DMS53 treated with DMSO at 0.1 percent for 48 hours (cell line): ENCODE results near the gene EYA2.

ENCODE experiments used
- DNase-seq: peaks from one replicate; lab custom pipeline; 2025; ENCODE audit not compliant: unreplicated experiment; lab: John Stamatoyannopoulos, UW

Gene EYA2

DNA sequence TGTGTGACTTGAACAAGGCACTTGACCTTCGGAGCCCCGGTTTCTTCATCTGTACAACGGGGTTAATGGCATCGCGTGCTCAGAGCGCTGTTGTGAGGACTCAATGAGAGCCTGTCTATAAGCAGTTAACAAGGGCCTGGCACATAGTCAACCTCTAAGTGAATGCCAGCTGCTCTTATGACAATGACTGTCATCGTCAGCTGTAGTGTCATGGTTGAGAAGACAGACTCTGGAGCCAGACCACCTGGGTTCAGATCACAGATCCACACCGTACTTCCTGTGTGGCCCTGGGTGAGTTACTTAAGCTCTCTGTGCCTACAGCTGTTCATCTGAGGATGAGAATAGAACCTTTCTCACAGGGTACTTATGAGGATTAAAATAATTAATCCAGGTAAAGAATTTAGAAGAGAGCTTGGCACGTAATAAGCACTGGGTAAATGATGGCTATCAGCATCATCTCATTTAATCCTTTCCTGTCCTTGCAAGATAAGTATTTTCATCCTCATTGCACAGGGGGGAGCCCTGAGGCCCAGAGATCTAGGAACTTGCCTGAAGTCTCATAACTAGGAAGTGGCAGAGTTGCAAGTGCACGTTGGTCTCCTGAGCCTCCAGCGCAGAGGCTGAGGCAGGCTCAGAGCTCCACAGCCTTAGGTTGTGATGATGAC lies 105.3 kb downstream of the EYA2 start:
- peak; percentile 19 for DNase-seq

DNA sequence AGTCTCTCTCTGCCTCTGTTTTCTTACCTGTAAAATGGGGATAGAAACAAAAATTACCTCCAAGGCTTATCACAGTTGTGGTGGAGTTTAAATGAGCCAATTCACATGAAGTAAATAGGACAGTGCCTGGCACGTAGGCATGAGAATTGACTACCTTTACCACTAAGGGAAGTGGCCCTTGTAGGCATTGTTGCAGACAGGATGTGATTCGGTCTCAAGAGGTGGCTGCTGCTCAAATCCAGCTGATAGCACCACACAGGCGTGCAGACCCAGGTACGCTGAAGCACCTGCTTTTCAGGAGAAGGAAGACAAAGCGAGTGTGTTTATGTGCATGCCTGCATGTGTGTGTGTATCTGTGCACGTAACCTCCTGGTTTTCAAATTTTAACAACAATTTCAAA lies 108.6 kb downstream of the EYA2 start:
- peak; percentile 89 for DNase-seq

DNA sequence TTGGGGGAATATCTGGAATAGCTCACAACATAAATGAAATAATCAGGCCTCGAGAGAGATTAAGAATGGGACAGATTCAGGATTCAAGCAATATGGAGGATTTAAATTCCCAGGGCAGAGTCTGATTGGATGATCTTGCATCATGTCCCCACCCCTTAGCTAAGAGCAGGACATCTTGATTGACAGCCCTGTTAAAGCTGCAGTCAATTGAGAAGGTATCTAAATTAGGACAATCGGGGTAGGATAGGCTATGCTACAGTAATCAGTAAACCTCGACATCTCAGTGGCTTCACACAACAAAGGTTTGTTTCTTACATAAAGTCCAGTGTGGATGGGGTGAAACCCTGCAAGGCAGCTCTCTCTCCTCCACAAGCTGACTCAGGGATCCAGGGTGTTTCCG lies 109.5 kb downstream of the EYA2 start:
- no peak for DNase-seq

DNA sequence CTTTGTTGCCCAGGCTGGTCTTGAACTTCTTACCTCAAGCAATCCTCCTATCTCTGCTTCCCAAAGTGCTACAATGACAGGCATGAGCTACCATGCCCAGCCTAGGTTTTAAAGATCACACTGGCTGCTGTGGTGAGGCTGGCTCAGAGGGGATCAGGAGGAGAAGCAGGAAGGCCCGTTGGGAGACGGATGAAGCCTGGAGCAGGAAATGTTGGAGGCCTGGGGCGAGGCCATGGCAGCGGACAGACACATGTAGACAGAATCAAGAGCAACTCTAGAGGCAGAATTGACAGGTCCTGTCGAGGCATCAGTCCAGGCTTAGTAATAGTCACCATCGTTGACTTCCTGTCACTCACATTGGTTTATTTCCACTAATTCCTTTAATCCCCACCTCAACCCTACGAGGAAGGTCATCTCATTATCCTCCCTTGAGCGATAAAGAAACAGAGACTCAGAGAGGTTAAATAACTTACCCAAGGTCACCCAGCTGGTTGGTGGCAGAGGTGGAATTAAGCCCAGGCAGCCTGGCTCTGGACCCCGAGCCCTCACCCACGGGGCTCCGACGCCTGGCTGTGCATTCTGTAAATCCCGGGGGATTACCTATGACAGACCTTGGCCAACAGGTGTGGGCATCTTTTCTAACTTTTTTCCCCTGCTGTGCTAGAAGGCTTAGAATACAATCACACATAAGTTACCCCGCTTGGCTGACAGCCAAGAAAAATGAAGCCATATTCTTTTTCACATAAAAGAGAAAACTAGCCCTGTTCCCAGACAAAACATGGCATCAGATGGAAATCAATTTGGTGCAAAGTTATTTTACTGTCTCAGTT lies 113.4 kb downstream of the EYA2 start:
- DNase-seq, result peak; percentile 41

DNA sequence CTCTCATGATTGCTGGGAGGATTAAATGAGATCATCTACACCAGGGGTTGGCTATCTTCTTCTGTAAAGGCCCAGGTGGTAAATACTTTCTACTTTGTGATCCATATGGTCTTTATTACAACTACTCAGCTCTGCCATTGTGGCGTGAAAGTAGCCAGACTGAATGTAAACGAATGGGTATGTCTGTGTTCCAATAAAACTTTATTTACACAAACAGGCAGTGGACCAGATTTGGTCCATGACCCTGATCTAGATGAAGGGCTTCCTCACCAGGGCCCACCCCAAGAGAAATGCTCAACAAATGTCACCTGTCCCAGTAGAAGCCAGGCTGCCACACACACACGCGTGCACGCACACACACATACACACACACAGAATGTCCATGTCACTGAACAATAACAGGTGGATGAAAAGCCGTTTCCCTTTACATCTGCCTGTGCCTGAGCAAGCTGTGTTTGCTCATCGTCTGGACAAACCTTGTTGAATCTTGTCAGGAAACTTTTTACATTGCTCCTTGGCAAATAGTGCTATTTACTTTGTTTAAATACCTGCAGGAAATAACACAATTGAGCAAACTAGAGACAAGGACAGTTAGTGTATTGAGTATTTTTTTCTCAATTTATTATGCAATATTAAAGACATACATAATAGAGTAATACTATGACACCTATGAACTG lies 114.3 kb downstream of the EYA2 start:
- peak; percentile 93 for DNase-seq

DNA sequence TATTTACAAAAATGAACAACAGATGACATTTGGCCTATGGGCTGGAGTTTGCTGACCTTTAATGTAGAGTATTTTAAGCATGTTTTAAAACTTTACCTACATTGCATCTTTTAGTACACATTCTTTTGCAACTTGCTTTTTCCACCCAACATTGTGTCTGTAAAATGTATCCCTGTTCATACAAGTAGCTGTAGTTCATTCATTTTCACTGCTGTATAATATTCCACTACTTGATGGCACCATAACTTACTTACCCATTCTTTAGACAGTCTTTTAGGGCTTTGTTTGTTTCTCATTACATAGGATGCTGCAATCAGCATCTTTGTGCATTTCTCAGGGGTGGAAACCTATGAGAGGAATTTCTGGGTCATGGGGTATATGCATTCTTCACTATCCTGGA lies 115.1 kb downstream of the EYA2 start:
- DNase-seq, result no peak

DNA sequence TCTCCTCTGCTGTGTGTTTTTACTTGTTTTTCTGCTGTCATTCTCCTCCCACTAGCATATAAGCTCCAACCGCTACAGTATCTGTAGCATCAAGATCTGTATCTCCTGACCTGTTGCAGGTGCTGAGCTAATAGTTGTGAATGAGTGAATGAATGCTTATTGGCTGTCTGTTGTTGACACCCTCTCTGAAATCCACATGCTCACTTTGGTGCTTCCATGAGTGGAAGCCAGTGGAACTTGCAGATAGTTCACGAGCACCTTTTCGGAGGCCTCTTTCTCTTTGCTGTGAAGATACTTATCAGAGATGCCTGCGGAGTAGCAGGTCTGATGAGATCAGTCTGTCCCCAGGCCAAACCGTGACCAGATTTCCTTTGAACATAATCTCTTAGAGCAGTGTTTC lies 117.3 kb downstream of the EYA2 start:
- DNase-seq, result no peak

DNA sequence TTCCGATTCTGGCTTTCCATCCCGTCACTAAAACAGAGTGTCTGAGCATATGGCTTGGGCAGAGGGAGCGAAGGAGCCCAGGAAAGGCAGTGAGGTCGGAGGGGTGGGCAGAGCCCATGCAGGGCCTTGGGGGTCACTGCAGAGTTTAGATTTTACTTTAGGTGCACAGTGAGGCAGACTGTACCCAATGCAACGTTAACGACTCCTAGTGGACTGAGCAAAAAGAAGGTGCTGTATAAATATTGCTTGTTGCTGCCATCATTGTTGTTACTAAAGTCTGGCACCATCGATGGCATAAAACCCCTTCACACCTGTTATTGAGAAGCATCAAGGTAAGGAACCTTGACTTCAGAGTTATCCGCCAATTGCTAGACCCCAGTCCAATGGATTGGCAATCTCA lies 119.0 kb downstream of the EYA2 start:
- no peak for DNase-seq

DNA sequence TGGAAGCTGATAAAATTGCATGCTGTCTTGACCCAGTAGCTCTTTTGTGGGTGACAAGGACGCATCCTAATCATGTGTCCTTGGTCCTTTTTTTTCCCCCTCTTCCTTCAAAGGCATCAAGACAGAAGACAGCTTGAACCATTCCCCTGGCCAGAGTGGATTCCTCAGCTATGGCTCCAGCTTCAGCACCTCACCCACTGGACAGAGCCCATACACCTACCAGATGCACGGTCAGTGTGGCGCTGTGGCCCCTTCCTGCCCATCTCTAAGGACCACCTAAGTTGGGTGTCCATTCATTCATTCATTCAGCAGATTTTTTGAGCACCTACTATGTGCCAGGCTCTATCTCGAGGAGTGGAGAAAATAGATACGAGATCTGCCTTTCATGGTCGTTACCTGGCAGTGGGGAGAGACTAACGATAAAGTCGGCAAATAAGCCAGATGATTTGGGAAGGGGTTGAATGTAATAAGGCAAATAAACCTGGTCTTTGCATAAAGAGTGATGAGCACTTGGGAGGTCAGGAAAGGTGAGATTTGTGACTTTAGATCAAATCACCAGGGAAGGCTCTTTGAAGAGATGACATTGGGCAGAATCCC lies 121.5 kb downstream of the EYA2 start:
- no peak for DNase-seq

DNA sequence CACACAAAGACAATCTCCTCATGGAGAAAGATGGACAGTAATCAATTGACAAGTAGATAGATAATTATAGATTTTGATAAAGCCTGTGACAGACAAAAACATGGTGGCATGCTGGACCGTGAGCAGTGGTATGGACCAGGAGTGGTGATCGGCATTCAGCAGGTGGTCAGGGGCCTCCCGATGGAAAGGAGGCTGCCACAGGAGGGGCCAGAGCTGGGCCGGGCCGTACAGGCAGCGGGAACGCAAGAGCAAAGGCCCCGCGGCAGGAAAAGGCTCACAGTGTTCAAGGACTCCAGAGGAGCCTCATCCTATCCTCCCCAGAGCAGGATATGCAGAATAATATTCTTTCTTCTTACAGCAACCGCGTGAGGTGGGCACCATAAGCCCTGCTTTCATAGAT lies 123.7 kb downstream of the EYA2 start:
- DNase-seq, result no peak

DNA sequence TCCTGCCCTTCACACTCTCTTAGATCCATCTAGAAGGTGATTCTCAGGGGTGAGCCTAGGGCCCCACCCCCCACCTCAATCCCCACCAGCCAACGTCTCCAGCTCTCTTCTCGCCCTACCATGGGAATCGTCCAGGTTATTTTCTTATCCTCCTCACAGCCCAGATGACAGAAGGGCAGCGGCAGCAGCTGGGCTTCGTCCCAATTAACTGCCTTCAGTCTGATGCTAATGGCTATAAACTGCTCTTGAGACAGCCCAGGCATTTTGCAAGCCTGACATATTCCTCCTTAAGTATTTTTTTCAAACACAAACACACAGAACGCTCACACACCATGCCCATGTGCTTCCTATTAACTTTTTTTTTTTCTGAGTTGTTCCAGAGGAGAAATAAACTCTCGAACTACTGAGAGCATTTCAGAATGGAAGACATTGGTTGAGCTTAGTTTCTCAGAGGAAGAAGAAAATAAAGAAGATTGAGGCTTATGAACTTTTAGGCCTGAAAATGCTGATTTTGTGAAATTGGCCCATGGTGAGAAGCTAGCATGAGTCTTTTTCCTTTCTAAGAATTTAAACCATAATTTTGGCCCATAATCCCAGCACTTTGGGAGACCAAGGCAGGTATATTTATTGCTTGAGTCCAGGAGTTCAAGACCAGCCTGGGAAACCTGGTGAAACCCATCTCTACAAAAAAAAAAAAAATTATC lies 124.6 kb downstream of the EYA2 start:
- no peak for DNase-seq

DNA sequence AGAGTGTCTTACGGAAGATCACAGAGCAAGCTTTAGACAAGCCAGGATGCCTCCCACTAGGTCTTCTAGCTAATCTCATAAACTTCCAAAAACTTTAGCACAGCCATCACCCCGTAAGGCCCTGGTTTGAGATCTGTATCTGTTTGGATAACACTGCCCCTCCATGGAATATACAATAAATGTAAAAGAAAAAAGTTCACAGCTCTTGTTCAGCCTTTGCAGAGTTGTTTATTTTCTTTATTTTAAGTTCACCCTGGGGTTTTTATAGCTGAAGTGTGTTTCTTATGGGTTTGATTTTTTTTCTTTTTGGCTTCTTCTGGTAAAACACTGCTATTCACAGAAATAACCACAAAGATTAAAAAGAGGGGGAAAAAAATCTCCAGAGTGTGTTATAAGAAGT lies 125.6 kb downstream of the EYA2 start:
- no peak for DNase-seq

DNA sequence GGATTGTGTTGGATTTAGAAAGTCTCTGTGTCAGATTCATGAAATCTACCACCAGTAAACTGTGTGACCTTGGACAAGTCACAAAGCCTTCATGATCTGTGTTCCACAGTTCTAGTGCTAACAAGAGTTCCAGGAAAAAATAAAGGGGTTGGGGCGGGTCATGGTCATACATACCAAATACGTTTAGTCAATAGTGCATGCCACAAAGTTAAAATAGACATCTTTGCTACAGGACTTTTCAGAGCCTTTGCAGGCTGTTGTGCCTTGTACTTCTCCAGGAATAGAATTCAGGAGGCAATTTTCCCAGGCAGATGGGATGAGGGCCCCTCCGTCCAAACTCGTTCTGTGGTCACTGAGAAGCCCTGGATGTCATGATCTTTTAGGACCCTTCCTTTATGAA lies 127.2 kb downstream of the EYA2 start:
- DNase-seq, result no peak

DNA sequence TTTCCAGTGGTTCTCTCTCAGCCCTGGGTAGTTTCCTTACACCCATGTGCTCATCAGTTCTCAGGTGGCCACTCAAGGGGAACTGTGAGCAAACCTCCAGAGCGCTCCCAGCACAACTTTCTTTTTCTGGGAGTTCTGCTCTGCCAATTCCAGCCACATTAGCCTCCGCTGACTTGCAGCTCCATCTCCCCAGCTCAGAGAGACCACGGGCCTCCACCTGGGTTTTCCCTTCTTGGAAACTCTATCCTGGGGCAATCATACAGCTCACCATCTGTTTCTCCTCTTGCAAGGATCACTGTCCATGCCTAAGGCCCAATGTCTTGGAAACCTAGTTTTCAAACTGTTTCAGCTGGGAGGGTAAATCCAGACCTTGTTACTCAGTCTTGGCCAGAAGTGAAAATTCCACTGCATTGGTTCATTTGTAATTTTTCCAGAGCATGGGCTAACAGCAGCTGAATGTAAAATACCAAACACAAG lies 129.9 kb downstream of the EYA2 start:
- no peak for DNase-seq

DNA sequence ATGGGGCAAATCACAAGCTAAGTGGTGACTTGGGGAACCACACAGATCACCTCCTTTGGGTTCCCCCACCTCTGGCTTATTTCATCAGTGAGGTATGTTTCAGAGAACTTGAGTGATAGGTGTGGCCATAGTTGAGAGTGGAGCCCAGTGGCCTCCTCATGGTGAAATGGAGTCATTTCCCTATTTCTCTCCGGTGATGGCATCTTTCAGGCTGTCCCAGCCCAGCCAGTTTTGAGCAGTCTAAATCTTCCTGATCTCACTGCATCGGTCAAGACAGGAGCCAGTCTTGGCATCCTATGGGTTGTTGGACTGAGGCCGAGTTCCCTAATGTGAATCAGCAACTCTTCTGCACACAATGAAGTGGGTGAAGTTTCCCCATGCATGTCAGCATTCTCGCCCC lies 132.4 kb downstream of the EYA2 start:
- no peak for DNase-seq

DNA sequence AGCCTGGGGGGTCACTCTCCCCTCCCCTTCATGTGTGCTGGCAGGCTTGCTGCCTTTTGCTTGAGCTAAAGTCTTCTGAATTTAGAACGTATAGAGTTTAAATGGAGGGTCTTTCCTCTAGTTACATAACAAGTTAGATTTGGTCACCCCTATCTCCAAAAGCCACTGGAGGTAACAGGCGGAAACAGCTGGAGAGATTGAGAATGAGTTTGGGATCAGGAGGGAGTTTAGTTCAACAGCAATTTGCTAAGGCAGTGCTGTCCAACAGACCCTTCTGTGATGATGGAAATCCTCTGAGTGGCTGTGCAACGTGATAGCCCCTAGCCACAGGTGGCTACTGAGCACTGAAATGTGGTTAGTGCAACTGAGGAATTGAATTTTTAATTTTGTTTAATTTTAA lies 132.8 kb downstream of the EYA2 start:
- DNase-seq, result no peak

DNA sequence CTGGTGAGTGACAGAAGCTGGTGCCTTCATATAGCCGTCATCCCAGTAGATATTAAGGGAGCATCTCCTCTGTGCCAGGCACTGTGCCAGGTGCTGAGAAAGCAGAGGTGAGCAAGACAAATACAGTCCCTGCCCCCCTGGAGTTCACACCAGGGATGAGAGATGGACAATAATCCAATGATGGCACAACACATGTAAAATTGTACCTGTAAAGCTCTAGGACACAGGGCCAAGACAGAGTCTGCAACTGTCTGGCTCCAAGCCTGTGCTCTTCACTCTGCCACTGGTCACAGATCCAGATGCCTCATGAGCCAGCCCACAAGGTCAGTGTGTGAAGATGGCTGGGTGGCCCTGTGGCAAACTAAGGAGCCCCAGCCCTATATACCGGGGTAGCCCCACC lies 133.8 kb downstream of the EYA2 start:
- DNase-seq, result no peak

DNA sequence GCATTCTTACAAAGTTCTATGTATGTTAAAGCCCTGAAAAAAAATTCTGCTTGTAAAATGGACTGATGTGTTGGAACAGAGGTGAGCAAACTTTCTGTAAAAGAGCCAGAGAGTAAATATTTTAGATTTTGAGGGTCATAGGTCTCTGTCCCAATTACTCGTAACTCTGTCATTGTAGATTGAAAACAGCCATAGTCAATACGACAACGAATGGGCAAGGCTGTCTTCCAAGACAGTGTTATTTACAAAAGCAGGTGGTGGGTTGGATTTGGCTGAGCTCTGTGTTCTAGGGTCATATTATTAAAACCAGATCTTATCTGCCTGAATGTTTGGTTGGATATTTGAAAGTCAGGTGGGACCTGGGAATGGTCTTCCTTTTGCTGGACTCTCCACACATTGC lies 135.2 kb downstream of the EYA2 start:
- no peak for DNase-seq

DNA sequence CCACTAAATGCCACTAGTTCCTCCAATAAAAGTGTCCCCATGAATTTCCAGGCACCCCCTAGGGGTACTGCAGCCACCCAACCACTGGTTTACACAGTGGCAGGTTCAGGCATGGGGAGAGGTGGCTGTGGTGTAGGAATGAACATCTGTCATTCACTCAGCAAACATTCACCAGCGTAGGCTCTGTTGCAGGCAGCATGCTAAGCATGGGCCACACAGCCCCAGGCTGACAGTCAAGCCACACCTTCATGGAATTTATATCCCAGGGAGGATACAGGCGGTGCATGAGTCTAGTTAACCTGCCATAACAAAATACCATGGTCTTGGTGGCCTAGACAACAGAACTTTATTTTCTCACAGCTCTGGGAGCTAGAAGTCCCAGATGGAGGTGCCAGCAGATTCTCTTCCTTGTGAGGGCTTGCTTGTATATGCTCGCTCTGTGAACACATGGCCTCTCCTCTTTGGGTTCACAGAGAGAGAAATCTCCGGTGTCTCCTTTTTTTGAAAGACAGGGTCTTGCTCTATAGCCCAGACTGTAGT lies 135.7 kb downstream of the EYA2 start:
- DNase-seq, result no peak

DNA sequence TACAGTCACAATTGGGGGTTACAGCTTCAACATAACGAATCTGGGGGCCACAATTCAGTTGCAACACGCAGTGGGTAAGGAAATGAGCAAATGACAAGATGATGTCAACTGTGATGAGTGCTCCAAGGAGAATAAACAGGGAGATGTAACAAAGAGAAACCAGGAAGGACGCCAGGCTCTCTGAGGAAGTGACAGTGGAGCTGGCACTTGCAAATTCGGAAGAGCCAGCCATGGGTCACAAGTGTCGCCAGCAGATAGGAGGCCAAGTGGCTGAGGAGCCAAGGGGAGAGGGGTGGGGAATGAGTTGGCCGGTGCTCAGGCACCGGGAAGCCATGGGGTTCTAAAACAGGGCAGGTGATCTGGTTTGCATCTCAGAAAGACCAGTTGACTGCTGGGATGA lies 136.4 kb downstream of the EYA2 start:
- no peak for DNase-seq

DNA sequence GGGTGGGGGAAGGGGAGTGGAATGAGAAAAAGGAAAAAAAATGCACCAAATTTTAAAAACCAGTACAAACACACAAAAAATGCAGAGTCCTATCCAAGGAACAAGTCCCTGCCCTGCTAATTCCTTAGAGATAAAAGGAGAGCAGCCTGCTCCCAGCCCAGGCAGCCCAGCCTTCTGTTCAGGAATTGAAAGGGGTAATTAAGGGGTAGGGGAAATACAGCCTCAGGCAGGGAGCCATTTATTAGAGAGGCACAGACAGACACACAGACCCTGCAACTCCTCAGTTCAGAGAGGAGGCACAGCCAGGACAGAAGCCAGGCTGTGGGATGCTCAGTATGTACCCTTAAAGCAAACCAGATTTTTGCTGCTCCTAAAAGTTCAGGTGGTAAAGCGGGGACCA lies 137.2 kb downstream of the EYA2 start:
- no peak for DNase-seq
